Panc1 (cell line): ENCODE measurements around the gene RASAL1. TPM values are rescaled to one million over a fixed set of nuclear protein-coding genes. Genes with fewer than 3 reads are reported as not detected.

ENCODE experiments used
- ATAC-seq: fragments of 200-7000 bp; cut with Tn5 transposase; 2 replicates; pipeline ENCODE4 v1.9.1; 2020; ENCODE audit warnings: mild to moderate bottlenecking, moderate library complexity
- BruUV-seq: library from RNA; stranded (reverse); fragments of 400-500 nt; replicated peaks from 2 replicates; lab custom pipeline; 2021; lab: Mats Ljungman, UMichigan
- CTCF ChIA-PET: fragments of 300-600 bp; sonication (Branson Sonifier 250); formaldehyde crosslinking; loops from one replicate; lab custom pipeline; 2022; ENCODE audit warnings: antibody characterized with exemption; lab: Charles Lee
- POLR2A ChIA-PET: fragments of 300-600 bp; sonication (Branson Sonifier 250); formaldehyde crosslinking; loops from one replicate; lab custom pipeline; 2022; ENCODE audit warnings: antibody characterized with exemption; lab: Charles Lee
- DNase-seq: peaks from one replicate; pipeline ENCODE4 v3.0.0-alpha.2; 2010; ENCODE audit warnings: low read depth, low spot score
- H3K27ac ChIP-seq: 2 replicates; pipeline ENCODE4 v1.5.1; 2011; ENCODE audit warnings: mild to moderate bottlenecking, low read length, inconsistent platforms
- H3K27me3 ChIP-seq: fragments of 200-500 bp; sonication (Bioruptor generic); 2 replicates; pipeline ENCODE4 v1.6.0; 2014; ENCODE audit warnings: low read length, inconsistent platforms; ENCODE audit not compliant: control insufficient read depth, insufficient read depth
- H3K36me3 ChIP-seq: fragments of 200-500 bp; sonication (Bioruptor generic); 2 replicates; pipeline ENCODE4 v1.5.1; 2014; ENCODE audit warnings: inconsistent platforms, mild to moderate bottlenecking, low read length, moderate library complexity; ENCODE audit not compliant: control insufficient read depth, insufficient read depth
- H3K4me1 ChIP-seq: 2 replicates; pipeline ENCODE4 v1.5.1; 2011; ENCODE audit warnings: inconsistent platforms, mild to moderate bottlenecking, low read length, moderate library complexity; ENCODE audit not compliant: control insufficient read depth, insufficient read depth
- H3K4me3 ChIP-seq, 2 experiments: 2 replicates each; pipeline ENCODE4 v1.5.1; 2011 to 2012; ENCODE audit warnings: low read depth in 2 of 2, low read length in 2 of 2, mild to moderate bottlenecking in 2 of 2, inconsistent platforms in 1 of 2, moderate library complexity in 1 of 2
- H3K9me3 ChIP-seq: fragments of 200-500 bp; sonication (Bioruptor generic); 2 replicates; pipeline ENCODE4 v1.5.1; 2014; ENCODE audit warnings: low read depth, mild to moderate bottlenecking, inconsistent platforms, low read length, moderate library complexity; ENCODE audit not compliant: control insufficient read depth, insufficient read depth
- POLR2AphosphoS5 ChIP-seq: IDR thresholded peaks from 2 replicates; pipeline ENCODE4 v1.6.1; 2012; ENCODE audit warnings: mild to moderate bottlenecking, low read depth, low read length, moderate library complexity
- SIN3A ChIP-seq: IDR thresholded peaks from 2 replicates; pipeline ENCODE4 v1.6.1; 2012; ENCODE audit warnings: low read depth, mild to moderate bottlenecking, low read length, moderate library complexity, borderline replicate concordance; ENCODE audit not compliant: insufficient read depth
- TCF7L2 ChIP-seq: IDR thresholded peaks from 2 replicates; pipeline ENCODE4 v1.6.1; 2011; ENCODE audit warnings: mild to moderate bottlenecking, low read depth, low read length, inconsistent platforms
- in situ Hi-C: cut with HindIII; loops from 2 replicates; pipeline ENCODE4 v1.10.0; 2016; ENCODE audit warnings: low sequenced_read_pairs, low pct_unique_long_range_greater_than_20kb
- intact Hi-C: fragments of 100-400 bp; cut with micrococcal nuclease; formaldehyde crosslinking; loops from one replicate; pipeline ENCODE4 v1.10.0; 2022; ENCODE audit not compliant: unreplicated experiment
- total RNA-seq: library from RNA; stranded (reverse); gene quantifications from one replicate; pipeline ENCODE4 v1.2.1, GENCODE V29; 2021; ENCODE audit not compliant: unreplicated experiment
- TF ChIP-seq, protein P1 (sequence below): fragments of 450-650 bp; IDR thresholded peaks from 2 replicates; pipeline ENCODE4 v1.5.1; 2017; ENCODE audit warnings: mild to moderate bottlenecking
- TF ChIP-seq, protein P2 (sequence below), 2 experiments: IDR thresholded peaks; 2 replicates each; pipeline ENCODE4 v1.6.1; 2011 to 2012; ENCODE audit warnings: low read depth in 2 of 2, control low read depth in 1 of 2, low read length in 1 of 2, mild to moderate bottlenecking in 1 of 2, moderate library complexity in 1 of 2; ENCODE audit not compliant: insufficient read depth in 1 of 2

The RASAL1 gene
- total RNA-seq, 1 experiment from 2014 or later: 0.28 TPM

DNA sequence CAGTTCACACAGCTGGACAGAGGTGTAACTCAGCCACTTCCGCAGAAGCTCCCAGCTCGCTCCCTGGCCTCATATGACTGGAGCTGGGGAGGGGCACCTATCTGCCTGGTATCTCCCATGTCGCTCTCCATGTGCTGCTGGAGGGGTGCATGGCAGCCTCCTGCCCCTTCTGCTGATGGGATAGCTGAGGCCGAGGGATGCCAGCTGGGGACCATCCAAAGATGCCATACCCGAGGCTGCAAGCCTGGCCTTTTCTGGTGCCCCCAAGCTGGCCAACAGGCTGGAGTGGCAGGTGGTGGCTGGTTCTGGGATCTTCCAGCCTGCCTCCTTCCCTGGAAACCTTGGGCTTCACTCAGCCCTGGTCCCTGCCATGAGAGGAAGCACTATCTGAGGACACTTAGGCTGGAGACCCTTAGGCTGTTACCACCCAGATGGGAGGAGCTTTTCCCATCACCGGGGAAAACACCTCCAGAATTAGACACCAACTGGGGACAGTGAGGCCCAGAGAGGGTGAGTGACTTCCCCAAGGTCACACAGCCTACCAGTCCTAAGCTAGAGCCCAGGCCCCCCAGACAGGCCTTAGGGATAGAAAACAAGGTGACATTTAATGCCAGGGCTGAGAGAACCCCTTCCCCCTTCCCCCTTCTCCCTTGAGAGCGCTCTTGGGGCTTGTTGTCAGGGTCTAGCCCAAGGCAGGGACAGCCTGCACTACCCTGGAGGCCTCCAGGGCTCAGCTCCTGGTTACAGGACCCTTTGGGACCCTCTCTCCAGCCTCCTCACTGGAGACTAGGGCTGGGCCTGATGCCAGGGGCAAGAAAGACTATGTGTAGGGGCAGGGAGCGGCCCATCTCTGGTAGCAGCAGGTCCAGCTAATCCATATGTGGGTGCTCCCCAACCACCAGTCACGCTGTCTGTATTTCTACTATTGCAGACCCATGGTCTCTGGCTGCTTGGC is 71.9 kb downstream of the RASAL1 start:
- ChIA-PET POLR2A (no interaction called here), CTCF (no interaction called here)
- Histone ChIP-seq H3K36me3 (no peaks in the 10 kb centered on the region), H3K4me1 (no peaks in the 10 kb centered on the region; the same call in 1 of the 2 replicates), H3K9me3 (no peaks in the 10 kb centered on the region), H3K27ac (no peak overlapping the region), H3K4me3 (no peak overlapping the region), H3K27me3 (no peaks in the 10 kb centered on the region; the same call in 1 of the 2 replicates)
- TF ChIP-seq POLR2AphosphoS5 (no peak), TCF7L2 (no peak)
- BruUV-seq: no TSS peak
- intact Hi-C loops: no loop called here
- in situ Hi-C loops: loop anchor here (25.0 kb wide), 1 partner anchor 99 kb away; no protein-coding TSS in a partner anchor
- ATAC-seq (no peak), DNase-seq (no peak)

DNA sequence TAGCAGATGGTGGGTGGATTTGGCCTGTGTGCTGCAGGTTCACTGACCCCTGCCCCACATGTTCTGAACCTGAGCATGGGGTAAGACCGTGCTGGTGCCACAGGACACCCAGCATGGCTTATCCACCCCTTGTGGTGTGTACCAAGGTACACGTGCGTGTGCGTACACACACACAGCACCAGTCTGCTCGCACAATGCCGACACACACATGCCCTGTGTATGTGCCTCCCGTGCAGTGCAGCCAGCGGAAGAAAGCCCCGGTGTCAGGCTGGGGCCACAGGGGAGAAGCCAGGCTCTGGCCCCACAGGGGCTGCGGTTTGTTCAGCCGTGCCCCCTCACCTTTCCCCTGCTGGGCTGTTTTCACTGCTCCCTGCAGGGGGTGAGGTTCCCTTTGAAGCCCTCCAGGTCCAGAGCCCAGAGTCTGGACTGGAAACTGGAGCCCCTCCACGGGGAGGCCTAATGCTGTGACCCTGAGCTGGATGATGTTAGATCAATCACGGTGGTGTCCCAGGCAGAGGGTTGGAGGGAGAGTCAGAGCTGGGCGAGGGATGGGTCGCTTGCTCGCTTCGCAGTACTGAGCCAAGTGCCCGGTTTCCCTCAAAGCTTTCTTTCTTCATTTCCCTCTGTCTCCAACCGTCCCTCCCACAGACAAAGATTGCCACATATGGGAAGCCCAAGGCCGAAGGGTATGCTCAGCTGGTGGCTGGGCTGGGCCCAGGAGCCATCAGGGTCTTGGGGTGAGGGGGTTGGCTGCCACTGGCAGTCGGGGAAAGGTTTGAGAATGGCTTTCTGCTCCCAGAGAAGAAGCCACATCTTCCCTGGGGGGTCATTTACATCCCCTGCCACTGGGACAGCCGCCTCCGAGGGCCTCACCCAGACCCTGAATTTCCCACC is 72.8 kb downstream of the RASAL1 start:
- Histone ChIP-seq H3K4me1 (no peaks in the 10 kb centered on the region; the same call in 1 of the 2 replicates), H3K36me3 (no peaks in the 10 kb centered on the region), H3K4me3 (no peak overlapping the region), H3K27ac (no peak overlapping the region), H3K27me3 (no peaks in the 10 kb centered on the region; the same call in 1 of the 2 replicates), H3K9me3 (no peaks in the 10 kb centered on the region)
- DNase-seq (no peak), ATAC-seq (no peak)
- in situ Hi-C loops: loop anchor here (25.0 kb wide), 1 partner anchor 100 kb away; no protein-coding TSS in a partner anchor
- POLR2A ChIA-PET: no interaction called here
- CTCF ChIA-PET: no interaction called here
- TF ChIP-seq TCF7L2 (no peak), SIN3A (no peak), POLR2AphosphoS5 (no peak)
- TF ChIP-seq, protein P1, sequence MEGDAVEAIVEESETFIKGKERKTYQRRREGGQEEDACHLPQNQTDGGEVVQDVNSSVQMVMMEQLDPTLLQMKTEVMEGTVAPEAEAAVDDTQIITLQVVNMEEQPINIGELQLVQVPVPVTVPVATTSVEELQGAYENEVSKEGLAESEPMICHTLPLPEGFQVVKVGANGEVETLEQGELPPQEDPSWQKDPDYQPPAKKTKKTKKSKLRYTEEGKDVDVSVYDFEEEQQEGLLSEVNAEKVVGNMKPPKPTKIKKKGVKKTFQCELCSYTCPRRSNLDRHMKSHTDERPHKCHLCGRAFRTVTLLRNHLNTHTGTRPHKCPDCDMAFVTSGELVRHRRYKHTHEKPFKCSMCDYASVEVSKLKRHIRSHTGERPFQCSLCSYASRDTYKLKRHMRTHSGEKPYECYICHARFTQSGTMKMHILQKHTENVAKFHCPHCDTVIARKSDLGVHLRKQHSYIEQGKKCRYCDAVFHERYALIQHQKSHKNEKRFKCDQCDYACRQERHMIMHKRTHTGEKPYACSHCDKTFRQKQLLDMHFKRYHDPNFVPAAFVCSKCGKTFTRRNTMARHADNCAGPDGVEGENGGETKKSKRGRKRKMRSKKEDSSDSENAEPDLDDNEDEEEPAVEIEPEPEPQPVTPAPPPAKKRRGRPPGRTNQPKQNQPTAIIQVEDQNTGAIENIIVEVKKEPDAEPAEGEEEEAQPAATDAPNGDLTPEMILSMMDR: no peak
- BruUV-seq: no TSS peak
- intact Hi-C loops: no loop called here

DNA sequence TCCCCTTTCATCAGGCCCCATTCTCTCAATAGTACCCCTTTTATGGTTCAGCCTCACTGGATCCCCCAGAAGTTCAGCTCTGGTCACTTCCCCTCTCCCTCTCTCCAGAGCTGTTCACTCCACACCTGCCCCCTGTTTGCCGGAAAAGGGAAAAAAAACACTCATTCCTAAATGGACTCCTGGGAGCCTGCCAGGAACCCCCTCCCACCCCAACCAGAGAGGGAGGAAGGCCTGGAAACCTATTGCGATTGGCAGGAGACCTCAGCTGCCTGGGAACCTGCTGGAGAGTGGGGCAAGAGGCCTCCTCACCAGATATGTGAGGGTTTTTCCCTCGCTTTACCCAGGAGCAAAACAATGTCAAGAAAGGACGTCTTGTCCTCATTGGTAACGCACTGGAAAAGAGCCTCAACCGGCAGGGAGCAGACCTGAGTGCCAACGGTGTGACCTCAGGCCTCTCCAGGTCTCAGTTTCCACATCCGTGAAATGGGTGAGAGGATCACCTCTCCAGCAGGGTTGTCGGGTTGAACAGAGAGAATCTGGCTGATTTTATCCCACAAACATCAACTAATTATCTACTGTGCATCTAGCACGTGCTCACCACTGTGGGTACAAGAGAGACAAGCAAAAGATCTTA is 74.4 kb downstream of the RASAL1 start:
- Histone ChIP-seq H3K4me3 (no peak overlapping the region), H3K36me3 (no peaks in the 10 kb centered on the region), H3K4me1 (no peaks in the 10 kb centered on the region), H3K27ac (no peak overlapping the region), H3K9me3 (no peaks in the 10 kb centered on the region), H3K27me3 (peaks cover 2% of the 10 kb centered on the region; the same call in 1 of the 2 replicates)
- ChIA-PET CTCF (interaction anchor here (0.6 to 0.7 kb wide), 2 partner anchors 418 to 522 kb away, joined by 3 to 6 read pairs; no protein-coding TSS in a partner anchor), POLR2A (no interaction called here)
- in situ Hi-C loops: loop anchor here (25.0 kb wide), 1 partner anchor 101 kb away; no protein-coding TSS in a partner anchor
- no TSS peak for BruUV-seq
- DNase-seq (no peak), ATAC-seq (no peak)
- intact Hi-C loops: no loop called here
- TF ChIP-seq, protein P1: no peak
- TF ChIP-seq POLR2AphosphoS5 (no peak), SIN3A (no peak), TCF7L2 (no peak)
- TF ChIP-seq, protein P2, sequence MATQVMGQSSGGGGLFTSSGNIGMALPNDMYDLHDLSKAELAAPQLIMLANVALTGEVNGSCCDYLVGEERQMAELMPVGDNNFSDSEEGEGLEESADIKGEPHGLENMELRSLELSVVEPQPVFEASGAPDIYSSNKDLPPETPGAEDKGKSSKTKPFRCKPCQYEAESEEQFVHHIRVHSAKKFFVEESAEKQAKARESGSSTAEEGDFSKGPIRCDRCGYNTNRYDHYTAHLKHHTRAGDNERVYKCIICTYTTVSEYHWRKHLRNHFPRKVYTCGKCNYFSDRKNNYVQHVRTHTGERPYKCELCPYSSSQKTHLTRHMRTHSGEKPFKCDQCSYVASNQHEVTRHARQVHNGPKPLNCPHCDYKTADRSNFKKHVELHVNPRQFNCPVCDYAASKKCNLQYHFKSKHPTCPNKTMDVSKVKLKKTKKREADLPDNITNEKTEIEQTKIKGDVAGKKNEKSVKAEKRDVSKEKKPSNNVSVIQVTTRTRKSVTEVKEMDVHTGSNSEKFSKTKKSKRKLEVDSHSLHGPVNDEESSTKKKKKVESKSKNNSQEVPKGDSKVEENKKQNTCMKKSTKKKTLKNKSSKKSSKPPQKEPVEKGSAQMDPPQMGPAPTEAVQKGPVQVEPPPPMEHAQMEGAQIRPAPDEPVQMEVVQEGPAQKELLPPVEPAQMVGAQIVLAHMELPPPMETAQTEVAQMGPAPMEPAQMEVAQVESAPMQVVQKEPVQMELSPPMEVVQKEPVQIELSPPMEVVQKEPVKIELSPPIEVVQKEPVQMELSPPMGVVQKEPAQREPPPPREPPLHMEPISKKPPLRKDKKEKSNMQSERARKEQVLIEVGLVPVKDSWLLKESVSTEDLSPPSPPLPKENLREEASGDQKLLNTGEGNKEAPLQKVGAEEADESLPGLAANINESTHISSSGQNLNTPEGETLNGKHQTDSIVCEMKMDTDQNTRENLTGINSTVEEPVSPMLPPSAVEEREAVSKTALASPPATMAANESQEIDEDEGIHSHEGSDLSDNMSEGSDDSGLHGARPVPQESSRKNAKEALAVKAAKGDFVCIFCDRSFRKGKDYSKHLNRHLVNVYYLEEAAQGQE (IDR thresholded peaks at IDR 0.05; ENCODE audit: insufficient read depth in 1 of 2, low read depth in 2 of 2, low read length in 1 of 2): no peak
